CD14-positive monocyte (primary cell): Measurements from ENCODE around the gene NKAIN2. TPM values are rescaled to one million over a fixed set of nuclear protein-coding genes. Genes with fewer than 3 reads are reported as not detected.

Experiments
- DNase-seq, 3 donors: peaks; one replicate each; pipeline ENCODE4 v3.0.0-alpha.2; 2011 to 2022
- H2AFZ ChIP-seq: 2 replicates; pipeline ENCODE4 v1.6.0; 2012; ENCODE audit warnings: mild to moderate bottlenecking, low read depth, low read length, inconsistent platforms; ENCODE audit not compliant: insufficient read depth, poor library complexity, severe bottlenecking
- H3K27ac ChIP-seq, 2 donors: 1 replicate in 1 of 2; 2 replicates in 1 of 2; pipeline ENCODE4 v1.5.1; 2012 to 2013; ENCODE audit warnings: low read length in 2 of 2, control low read depth in 1 of 2, inconsistent platforms in 1 of 2, low read depth in 1 of 2, mild to moderate bottlenecking in 1 of 2
- H3K27me3 ChIP-seq, 2 donors: one replicate each; pipeline versions ENCODE4 v1.6.0 to v1.6.1; 2011 to 2013; ENCODE audit warnings: low read length in 2 of 2; ENCODE audit not compliant: control insufficient read depth in 2 of 2, insufficient read depth in 2 of 2
- H3K36me3 ChIP-seq, 2 donors: replicated peaks in 1 of 2; 1 replicate in 1 of 2; 2 replicates in 1 of 2; pipeline versions ENCODE4 v1.5.1 to v1.6.1; 2012 to 2013; ENCODE audit warnings: low read length in 2 of 2, control low read depth in 1 of 2, inconsistent platforms in 1 of 2, mild to moderate bottlenecking in 1 of 2; ENCODE audit not compliant: insufficient read depth in 2 of 2, control insufficient read depth in 1 of 2
- H3K4me1 ChIP-seq, 2 donors: 1 replicate in 1 of 2; 2 replicates in 1 of 2; pipeline versions ENCODE4 v1.5.1 to v1.6.1; 2012 to 2013; ENCODE audit warnings: low read length in 2 of 2, control low read depth in 1 of 2, inconsistent platforms in 1 of 2, mild to moderate bottlenecking in 1 of 2, moderate library complexity in 1 of 2; ENCODE audit not compliant: insufficient read depth in 2 of 2, control insufficient read depth in 1 of 2
- H3K4me2 ChIP-seq: replicated peaks from 2 replicates; pipeline ENCODE3; 2012; ENCODE audit warnings: low read length, moderate library complexity, mild to moderate bottlenecking; ENCODE audit not compliant: poor library complexity, severe bottlenecking; ENCODE audit errors: extremely low read depth
- H3K4me3 ChIP-seq, 3 experiments: fragments of 200-600 bp in 1 of 3; sonication (generic) in 1 of 3; replicated peaks in 1 of 3; 1 replicate in 2 of 3; 2 replicates in 1 of 3; pipeline ENCODE4 v1.5.1; 2011 to 2013; ENCODE audit warnings: low read length in 3 of 3, mild to moderate bottlenecking in 3 of 3, control low read depth in 2 of 3, low read depth in 2 of 3, inconsistent platforms in 1 of 3, moderate library complexity in 1 of 3
- H3K79me2 ChIP-seq: 2 replicates; pipeline ENCODE4 v1.6.0; 2012; ENCODE audit warnings: mild to moderate bottlenecking, control low read depth, inconsistent platforms, low read length, moderate library complexity; ENCODE audit not compliant: insufficient read depth
- H3K9ac ChIP-seq: 2 replicates; pipeline ENCODE4 v1.6.0; 2017; ENCODE audit warnings: low read length, mild to moderate bottlenecking; ENCODE audit not compliant: insufficient read depth, poor library complexity, severe bottlenecking
- H3K9me3 ChIP-seq, 2 donors: replicated peaks in 1 of 2; 1 replicate in 1 of 2; 2 replicates in 1 of 2; pipeline versions ENCODE4 v1.5.1 to v1.6.1; 2012 to 2013; ENCODE audit warnings: low read length in 2 of 2, control low read depth in 1 of 2; ENCODE audit not compliant: control insufficient read depth in 1 of 2, insufficient read depth in 1 of 2
- H4K20me1 ChIP-seq: 2 replicates; pipeline ENCODE4 v1.6.0; 2012; ENCODE audit warnings: mild to moderate bottlenecking, low read length, control low read depth, moderate library complexity; ENCODE audit not compliant: insufficient read depth
- H3K27ac Mint-ChIP-seq, 7 donors: one replicate each; pipeline ENCODE4 v1.8.0; 2020; ENCODE audit warnings: mild to moderate bottlenecking in 7 of 7, mixed read lengths in 7 of 7, moderate library complexity in 6 of 7, inconsistent platforms in 2 of 7
- H3K27me3 Mint-ChIP-seq, 3 donors: one replicate each; pipeline ENCODE4 v1.8.0; 2021 to 2022; ENCODE audit warnings: low read depth in 3 of 3, mild to moderate bottlenecking in 3 of 3, mixed read lengths in 3 of 3, moderate library complexity in 3 of 3, inconsistent platforms in 1 of 3
- H3K36me3 Mint-ChIP-seq, 2 donors: one replicate each; pipeline ENCODE4 v1.8.0; 2020; ENCODE audit warnings: mixed read lengths in 2 of 2, inconsistent platforms in 1 of 2, mild to moderate bottlenecking in 1 of 2
- H3K4me1 Mint-ChIP-seq: one replicate; pipeline ENCODE4 v1.8.0; 2020; ENCODE audit warnings: mild to moderate bottlenecking, mixed read lengths
- H3K4me3 Mint-ChIP-seq, 2 donors: one replicate each; pipeline ENCODE4 v1.8.0; 2020; ENCODE audit warnings: mild to moderate bottlenecking in 2 of 2, mixed read lengths in 2 of 2, moderate library complexity in 1 of 2
- H3K9me3 Mint-ChIP-seq, 7 donors: one replicate each; pipeline ENCODE4 v1.8.0; 2020 to 2022; ENCODE audit warnings: mixed read lengths in 7 of 7, mild to moderate bottlenecking in 6 of 7, moderate library complexity in 6 of 7, inconsistent platforms in 2 of 7
- WGBS: methylation state at CpG from one replicate; pipeline ENCODE4 v1.1.5; 2013; ENCODE audit warnings: missing lambda C conversion rate; ENCODE audit not compliant: insufficient coverage; 5-methylcytosine and 5-hydroxymethylcytosine counted together
- intact Hi-C, 2 donors: fragments of 100-400 bp; cut with micrococcal nuclease; formaldehyde crosslinking; loops; one replicate each; pipeline versions ENCODE4 v1.15.0 to v1.15.1; 2023
- polyA plus RNA-seq, 3 donors: library from polyadenylated mRNA; depleted of rRNA in 1 of 3; unstranded in 2 of 3; stranded (reverse) in 1 of 3; fragments of 300-500 nt in 2 of 3; fragments of >200 nt in 1 of 3; fragmentation: Illumina TruSeq in 2 of 3; gene quantifications; 1 replicate in 2 of 3; 2 replicates in 1 of 3; pipeline ENCODE4 v1.2.3, GENCODE V29; 2012 to 2021
- TF ChIP-seq, protein P1 (sequence below): fragments of 200-600 bp; IDR thresholded peaks from one replicate; pipeline ENCODE4 v1.8.0; 2022; ENCODE audit warnings: antibody characterized with exemption, mild to moderate bottlenecking

The NKAIN2 gene
- polyA plus RNA-seq, 3 donors, result not detected

DNA sequence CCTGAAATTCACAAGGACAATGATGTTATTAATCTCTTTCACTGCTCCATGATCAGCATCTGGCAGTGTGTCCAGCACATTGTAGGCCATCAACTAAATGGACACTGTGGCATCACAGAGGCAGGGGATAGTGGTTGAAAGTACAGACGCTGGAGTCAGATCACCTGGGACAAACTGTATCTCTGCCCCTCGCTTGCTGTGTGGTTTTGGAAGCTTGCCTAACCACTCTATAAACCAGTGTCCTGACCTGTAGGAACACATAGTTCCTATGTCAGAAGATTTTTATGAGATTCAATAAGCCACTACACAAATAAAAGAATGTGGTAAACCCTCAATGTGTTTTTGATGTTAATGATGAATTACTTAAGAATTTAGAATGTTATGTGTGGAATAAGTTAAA is 939.3 kb downstream of the NKAIN2 start:
- H3K79me2 ChIP-seq, result no peaks in the 10 kb centered on the region
- no peak for DNase-seq
- TF ChIP-seq, protein P1, sequence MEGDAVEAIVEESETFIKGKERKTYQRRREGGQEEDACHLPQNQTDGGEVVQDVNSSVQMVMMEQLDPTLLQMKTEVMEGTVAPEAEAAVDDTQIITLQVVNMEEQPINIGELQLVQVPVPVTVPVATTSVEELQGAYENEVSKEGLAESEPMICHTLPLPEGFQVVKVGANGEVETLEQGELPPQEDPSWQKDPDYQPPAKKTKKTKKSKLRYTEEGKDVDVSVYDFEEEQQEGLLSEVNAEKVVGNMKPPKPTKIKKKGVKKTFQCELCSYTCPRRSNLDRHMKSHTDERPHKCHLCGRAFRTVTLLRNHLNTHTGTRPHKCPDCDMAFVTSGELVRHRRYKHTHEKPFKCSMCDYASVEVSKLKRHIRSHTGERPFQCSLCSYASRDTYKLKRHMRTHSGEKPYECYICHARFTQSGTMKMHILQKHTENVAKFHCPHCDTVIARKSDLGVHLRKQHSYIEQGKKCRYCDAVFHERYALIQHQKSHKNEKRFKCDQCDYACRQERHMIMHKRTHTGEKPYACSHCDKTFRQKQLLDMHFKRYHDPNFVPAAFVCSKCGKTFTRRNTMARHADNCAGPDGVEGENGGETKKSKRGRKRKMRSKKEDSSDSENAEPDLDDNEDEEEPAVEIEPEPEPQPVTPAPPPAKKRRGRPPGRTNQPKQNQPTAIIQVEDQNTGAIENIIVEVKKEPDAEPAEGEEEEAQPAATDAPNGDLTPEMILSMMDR, result no peak
- no peak overlapping the region for H3K9ac ChIP-seq
- no peaks in the 10 kb centered on the region for H3K36me3 ChIP-seq
- no peaks in the 10 kb centered on the region for H4K20me1 ChIP-seq
- H3K27me3 ChIP-seq, result no peaks in the 10 kb centered on the region
- H3K27ac ChIP-seq, result no peak overlapping the region
- no peak overlapping the region for H3K4me3 Mint-ChIP-seq
- H3K4me2 ChIP-seq, result no peak overlapping the region
- no peaks in the 10 kb centered on the region for H3K9me3 Mint-ChIP-seq
- H3K36me3 Mint-ChIP-seq, result no peaks in the 10 kb centered on the region
- no peak overlapping the region for H3K4me3 ChIP-seq
- WGBS, result no CpG with 5 or more reads among the region's 2 CpGs
- H3K27ac Mint-ChIP-seq, result no peak overlapping the region
- no peaks in the 10 kb centered on the region for H3K4me1 Mint-ChIP-seq
- no peaks in the 10 kb centered on the region for H3K9me3 ChIP-seq
- no peaks in the 10 kb centered on the region for H3K27me3 Mint-ChIP-seq
- intact Hi-C loops, result no loop called here
- no peaks in the 10 kb centered on the region for H3K4me1 ChIP-seq
- H2AFZ ChIP-seq, result no peak overlapping the region

GRCh38 chr6:124743420-124743819 is 939.8 kb downstream of the NKAIN2 start:
- intact Hi-C loops, result no loop called here
- H3K9me3 ChIP-seq, result no peaks in the 10 kb centered on the region
- no peaks in the 10 kb centered on the region for H3K27me3 Mint-ChIP-seq

More at GRCh38 chr6:124743420-124743819, 939.8 kb downstream of the NKAIN2 start:
- WGBS, result no CpG with 5 or more reads among the region's 2 CpGs
- TF ChIP-seq, protein P1, result no peak
- Mint-ChIP-seq H3K27ac (no peak overlapping the region), H3K4me1 (no peaks in the 10 kb centered on the region), H3K36me3 (no peaks in the 10 kb centered on the region), H3K9me3 (no peaks in the 10 kb centered on the region), H3K4me3 (no peak overlapping the region)
- no peak overlapping the region for H3K9ac ChIP-seq
- no peaks in the 10 kb centered on the region for H4K20me1 ChIP-seq
- H3K4me1 ChIP-seq, result no peaks in the 10 kb centered on the region
- no peaks in the 10 kb centered on the region for H3K79me2 ChIP-seq
- DNase-seq, result no peak
- no peak overlapping the region for H3K4me2 ChIP-seq
- no peak overlapping the region for H3K4me3 ChIP-seq
- no peaks in the 10 kb centered on the region for H3K36me3 ChIP-seq
- H2AFZ ChIP-seq, result no peak overlapping the region
- no peak overlapping the region for H3K27ac ChIP-seq
- H3K27me3 ChIP-seq, result no peaks in the 10 kb centered on the region
